ENCODE measurements around the gene TAF3. TPM values are rescaled to one million over a fixed set of nuclear protein-coding genes. Genes with fewer than 3 reads are reported as not detected.

TAF3 gene
- total RNA-seq, 1 donor from 2014 or later, result 11.8 TPM

DNA sequence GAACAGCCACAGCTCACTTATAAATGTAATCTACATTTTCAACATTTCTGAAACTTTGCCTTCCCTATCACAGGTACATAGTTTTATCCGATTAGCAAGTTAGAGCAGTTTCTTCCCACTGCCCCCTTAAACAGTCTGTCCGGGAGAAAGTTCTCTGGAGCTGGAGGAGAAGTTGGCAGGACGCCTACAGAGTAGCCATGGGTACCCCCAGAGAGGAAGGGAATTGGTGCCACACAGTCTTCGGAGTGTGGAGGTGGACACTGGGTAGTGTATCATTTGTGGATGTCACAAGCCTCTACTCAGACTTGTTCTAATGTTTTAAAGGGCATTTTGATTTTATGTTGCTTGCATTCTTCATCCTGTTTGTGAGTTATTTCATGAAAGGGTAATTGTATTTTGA lies 39.0 kb downstream of the TAF3 start:
- TF ChIP-seq CTCF (conservative IDR thresholded peaks at IDR 0.05), result no peak
- no peak overlapping the region for H3K4me3 Mint-ChIP-seq
- peaks cover 31% of the 10 kb centered on the region for H3K4me1 Mint-ChIP-seq
- no peak for DNase-seq (ENCODE audit: low read depth, low spot score)
- no peaks in the 10 kb centered on the region for H3K27me3 Mint-ChIP-seq (ENCODE audit: low read depth)
- peaks cover 15% of the 10 kb centered on the region for H3K9me3 Mint-ChIP-seq
- H3K36me3 Mint-ChIP-seq (ENCODE audit: low read depth), result peaks cover 40% of the 10 kb centered on the region
- no peak overlapping the region for H3K27ac Mint-ChIP-seq (ENCODE audit: unreplicated experiment)

- H3K27ac Mint-ChIP-seq (ENCODE audit: unreplicated experiment), result no peak overlapping the region
These were observed 43.3 kb downstream of the TAF3 start for GRCh38 chr10:7861509-7862120.

DNA sequence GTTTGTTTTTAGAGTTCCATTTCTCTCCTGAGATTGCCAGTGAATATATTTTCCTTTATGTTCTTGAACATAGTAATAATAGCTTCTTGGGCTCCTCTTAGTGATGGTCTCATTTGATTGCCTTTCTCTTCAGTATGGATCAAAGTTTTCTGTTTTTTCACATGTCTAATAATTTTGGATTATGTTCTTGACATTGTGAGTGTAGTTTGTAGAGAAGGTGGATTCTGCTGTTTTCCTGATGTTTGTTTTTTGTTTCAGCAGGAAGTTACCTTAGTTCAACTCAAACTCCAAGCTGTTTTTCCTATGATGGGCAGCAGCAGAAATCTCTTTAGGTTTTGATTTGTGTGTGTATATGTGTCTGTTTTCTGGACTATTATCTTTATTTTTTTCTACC lies 43.8 kb downstream of the TAF3 start:
- no peak for TF ChIP-seq CTCF (conservative IDR thresholded peaks at IDR 0.05)

More at GRCh38 chr10:7861509-7862120, 43.3 kb downstream of the TAF3 start:
- H3K36me3 Mint-ChIP-seq (ENCODE audit: low read depth), result peaks cover 46% of the 10 kb centered on the region
- H3K4me3 Mint-ChIP-seq, result no peak overlapping the region
- no peak for TF ChIP-seq CTCF (conservative IDR thresholded peaks at IDR 0.05)
- H3K4me1 Mint-ChIP-seq, result peaks cover 10% of the 10 kb centered on the region
- H3K27me3 Mint-ChIP-seq (ENCODE audit: low read depth), result no peaks in the 10 kb centered on the region
- peaks cover 22% of the 10 kb centered on the region for H3K9me3 Mint-ChIP-seq
- no peak for DNase-seq (ENCODE audit: low read depth, low spot score)

DNA sequence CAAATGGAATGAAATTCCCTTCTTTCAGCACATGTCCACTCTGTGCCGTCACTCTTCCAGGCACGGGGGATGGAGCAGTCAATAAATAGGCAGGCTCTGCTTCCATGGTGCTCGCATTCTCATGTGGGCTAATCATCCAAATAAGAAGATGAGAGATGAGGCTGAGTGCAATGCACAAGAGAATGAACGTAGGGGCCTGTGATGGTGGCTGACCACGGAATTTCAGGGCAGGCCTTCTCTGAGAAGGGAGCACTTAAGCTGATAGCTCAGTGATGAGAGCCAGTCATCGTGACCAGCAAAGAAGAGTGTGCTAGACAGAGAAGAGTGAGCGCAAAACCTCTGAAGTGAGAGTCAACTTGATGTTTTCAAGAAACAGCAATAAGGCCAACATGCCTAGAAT lies 47.9 kb downstream of the TAF3 start:
- DNase-seq (ENCODE audit: low read depth, low spot score), result no peak
- no peak overlapping the region for H3K4me3 Mint-ChIP-seq
- no peak overlapping the region for H3K27ac Mint-ChIP-seq (ENCODE audit: unreplicated experiment)
- H3K36me3 Mint-ChIP-seq (ENCODE audit: low read depth), result peaks cover 31% of the 10 kb centered on the region
- H3K9me3 Mint-ChIP-seq, result peaks cover 17% of the 10 kb centered on the region
- no peak for TF ChIP-seq CTCF (conservative IDR thresholded peaks at IDR 0.05)
- H3K27me3 Mint-ChIP-seq (ENCODE audit: low read depth), result no peaks in the 10 kb centered on the region
- no peaks in the 10 kb centered on the region for H3K4me1 Mint-ChIP-seq

More for the DNA sequence above, 43.8 kb downstream of the TAF3 start:
- H3K4me3 Mint-ChIP-seq, result no peak overlapping the region
- H3K27me3 Mint-ChIP-seq (ENCODE audit: low read depth), result no peaks in the 10 kb centered on the region
- H3K9me3 Mint-ChIP-seq, result peaks cover 22% of the 10 kb centered on the region
- no peak overlapping the region for H3K27ac Mint-ChIP-seq (ENCODE audit: unreplicated experiment)
- H3K36me3 Mint-ChIP-seq (ENCODE audit: low read depth), result peaks cover 46% of the 10 kb centered on the region
- DNase-seq (ENCODE audit: low read depth, low spot score), result no peak
- peaks cover 7% of the 10 kb centered on the region for H3K4me1 Mint-ChIP-seq

GRCh38 chr10:7872041-7872442 lies 53.7 kb downstream of the TAF3 start:
- no peaks in the 10 kb centered on the region for H3K36me3 Mint-ChIP-seq (ENCODE audit: low read depth)
- no peaks in the 10 kb centered on the region for H3K9me3 Mint-ChIP-seq
- H3K4me3 Mint-ChIP-seq, result no peak overlapping the region
- DNase-seq (ENCODE audit: low read depth, low spot score), result no peak
- H3K27ac Mint-ChIP-seq (ENCODE audit: unreplicated experiment), result no peak overlapping the region
- no peaks in the 10 kb centered on the region for H3K27me3 Mint-ChIP-seq (ENCODE audit: low read depth)
- H3K4me1 Mint-ChIP-seq, result no peaks in the 10 kb centered on the region
- TF ChIP-seq CTCF (conservative IDR thresholded peaks at IDR 0.05), result peak; percentile 86
